ENCODE data around the gene ACE.

Gene ACE

DNA sequence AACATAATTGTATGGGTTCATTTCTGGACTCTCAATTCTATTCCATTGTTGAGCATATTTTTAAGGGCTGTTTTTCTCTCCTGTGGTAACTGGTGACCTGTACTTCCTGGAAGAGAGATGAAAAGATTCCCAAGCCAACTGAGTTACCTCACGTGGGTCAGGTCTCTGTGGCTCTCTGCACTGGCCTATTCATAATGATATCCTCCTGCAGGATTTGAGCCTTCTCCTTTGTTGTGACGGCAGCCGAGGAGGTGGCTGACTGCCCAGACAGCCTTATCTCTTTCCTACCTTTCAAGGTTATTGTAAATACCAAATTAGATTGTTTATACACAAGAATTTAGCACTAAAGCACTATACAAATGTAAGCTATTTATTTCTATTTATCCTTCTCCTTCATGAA, 2.7 kb upstream of the ACE start:
- DNase-seq (ENCODE audit: extremely low spot score): no peak
- POLR2A ChIA-PET: no interaction called here
- CTCF ChIA-PET: interaction anchor here (2.6 kb wide), 1 partner anchor 48 kb away, joined by 9 read pairs; no protein-coding TSS in a partner anchor
- TF ChIP-seq, protein P1, sequence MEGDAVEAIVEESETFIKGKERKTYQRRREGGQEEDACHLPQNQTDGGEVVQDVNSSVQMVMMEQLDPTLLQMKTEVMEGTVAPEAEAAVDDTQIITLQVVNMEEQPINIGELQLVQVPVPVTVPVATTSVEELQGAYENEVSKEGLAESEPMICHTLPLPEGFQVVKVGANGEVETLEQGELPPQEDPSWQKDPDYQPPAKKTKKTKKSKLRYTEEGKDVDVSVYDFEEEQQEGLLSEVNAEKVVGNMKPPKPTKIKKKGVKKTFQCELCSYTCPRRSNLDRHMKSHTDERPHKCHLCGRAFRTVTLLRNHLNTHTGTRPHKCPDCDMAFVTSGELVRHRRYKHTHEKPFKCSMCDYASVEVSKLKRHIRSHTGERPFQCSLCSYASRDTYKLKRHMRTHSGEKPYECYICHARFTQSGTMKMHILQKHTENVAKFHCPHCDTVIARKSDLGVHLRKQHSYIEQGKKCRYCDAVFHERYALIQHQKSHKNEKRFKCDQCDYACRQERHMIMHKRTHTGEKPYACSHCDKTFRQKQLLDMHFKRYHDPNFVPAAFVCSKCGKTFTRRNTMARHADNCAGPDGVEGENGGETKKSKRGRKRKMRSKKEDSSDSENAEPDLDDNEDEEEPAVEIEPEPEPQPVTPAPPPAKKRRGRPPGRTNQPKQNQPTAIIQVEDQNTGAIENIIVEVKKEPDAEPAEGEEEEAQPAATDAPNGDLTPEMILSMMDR (IDR thresholded peaks at IDR 0.05; ENCODE audit: control extremely low read depth, extremely low read depth, low read depth, missing control alignments): no peak

DNA sequence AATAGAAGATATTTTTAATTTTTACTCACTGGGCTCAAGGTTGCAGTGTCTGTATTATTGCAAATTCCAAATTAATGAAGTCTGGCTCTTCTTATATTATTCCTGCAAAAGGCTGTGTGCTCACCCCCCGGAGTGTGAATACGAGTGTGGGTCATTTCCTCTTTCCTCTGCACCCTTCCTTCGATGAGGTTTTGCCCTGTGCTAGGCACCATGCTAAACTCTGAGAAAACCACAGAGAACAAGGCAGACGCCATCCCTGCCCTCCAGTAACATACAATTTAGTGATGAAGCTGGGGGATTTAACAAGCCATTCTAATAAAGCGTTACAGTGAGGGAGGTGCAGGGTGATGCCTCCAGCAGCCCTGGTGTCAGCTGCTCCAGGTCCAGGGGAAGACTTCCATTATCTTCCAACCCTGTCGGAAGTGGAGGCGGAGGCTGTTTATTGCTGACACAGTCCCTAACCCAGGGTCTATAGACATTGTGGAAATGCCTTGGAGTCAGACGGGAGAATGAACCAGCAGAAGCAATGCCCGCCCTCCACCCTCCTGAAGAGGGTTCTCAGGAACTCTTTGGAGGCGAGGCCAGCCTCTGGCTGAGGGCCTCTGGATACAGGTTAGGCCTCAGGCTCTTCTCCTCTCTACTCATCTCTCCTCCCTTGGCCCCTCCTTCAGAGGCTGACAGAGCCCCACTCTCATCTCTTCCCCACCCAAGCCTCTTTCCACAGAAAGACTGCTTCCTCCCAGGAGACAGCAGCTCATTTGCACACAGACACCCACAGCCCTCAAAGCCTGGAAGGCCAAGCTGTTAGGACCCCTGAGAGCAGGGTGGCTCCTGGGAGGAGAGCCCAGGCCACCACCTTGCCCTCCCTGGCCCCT, 2.0 kb upstream of the ACE start:
- ChIA-PET POLR2A (no interaction called here), CTCF (interaction anchor here (0.8 to 2.6 kb wide), 4 partner anchors 10 to 49 kb away, joined by 3 to 9 read pairs (median 3); no protein-coding TSS in a partner anchor)
- TF ChIP-seq, protein P1 (IDR thresholded peaks at IDR 0.05; ENCODE audit: control extremely low read depth, extremely low read depth, low read depth, missing control alignments): no peak
- DNase-seq (ENCODE audit: extremely low spot score): no peak

DNA sequence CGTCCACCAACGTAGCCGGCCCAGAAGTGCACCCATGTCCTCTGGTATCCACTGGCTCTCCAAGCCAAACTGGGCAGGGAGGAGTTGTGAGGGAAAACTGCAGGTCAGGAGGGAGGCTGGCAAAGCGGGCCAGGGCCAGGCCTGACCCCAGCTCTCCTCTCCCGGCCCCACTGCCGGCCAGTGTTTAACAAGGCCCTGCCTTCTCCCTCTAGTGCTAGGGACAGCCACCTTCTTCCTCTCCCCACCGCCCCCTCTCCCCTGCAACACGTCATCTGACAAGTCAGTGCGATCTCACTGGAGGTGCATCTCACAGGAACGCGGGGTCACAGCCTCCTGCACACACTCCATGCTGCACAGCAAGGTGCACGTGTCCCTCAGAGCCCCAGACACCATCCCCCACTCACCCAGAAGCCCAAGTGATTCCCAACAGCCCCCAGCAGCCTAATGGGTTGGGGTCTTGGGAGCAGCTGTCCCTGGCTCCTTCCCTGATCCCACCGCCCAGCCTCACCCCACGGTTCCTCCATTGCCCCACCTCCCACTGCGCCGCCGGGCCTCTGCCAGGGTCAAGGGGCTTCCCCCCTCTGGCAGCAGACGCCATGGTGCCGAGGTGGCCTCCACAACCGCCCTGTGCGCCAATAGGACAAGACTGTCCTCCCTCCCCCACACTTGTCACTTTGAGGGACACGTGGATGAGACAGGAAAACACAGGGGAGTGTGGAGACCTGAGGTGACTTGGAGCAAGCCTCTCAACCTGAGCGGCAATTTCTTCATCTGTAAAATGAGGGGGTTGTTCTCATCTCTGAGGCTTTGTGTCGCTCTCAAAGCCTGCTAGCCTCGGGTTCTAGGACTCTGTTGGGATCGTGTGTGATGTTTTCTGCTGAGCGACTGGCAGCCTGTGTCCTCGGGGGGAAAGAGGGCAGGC, 1.1 kb upstream of the ACE start:
- CTCF ChIA-PET: interaction anchor here (1.0 to 9.3 kb wide), 3 partner anchors 11 to 50 kb away, joined by 3 to 224 read pairs (median 3); no protein-coding TSS in a partner anchor
- no peak for DNase-seq (ENCODE audit: extremely low spot score)
- POLR2A ChIA-PET: no interaction called here
- TF ChIP-seq, protein P1 (IDR thresholded peaks at IDR 0.05; ENCODE audit: control extremely low read depth, extremely low read depth, low read depth, missing control alignments): no peak

DNA sequence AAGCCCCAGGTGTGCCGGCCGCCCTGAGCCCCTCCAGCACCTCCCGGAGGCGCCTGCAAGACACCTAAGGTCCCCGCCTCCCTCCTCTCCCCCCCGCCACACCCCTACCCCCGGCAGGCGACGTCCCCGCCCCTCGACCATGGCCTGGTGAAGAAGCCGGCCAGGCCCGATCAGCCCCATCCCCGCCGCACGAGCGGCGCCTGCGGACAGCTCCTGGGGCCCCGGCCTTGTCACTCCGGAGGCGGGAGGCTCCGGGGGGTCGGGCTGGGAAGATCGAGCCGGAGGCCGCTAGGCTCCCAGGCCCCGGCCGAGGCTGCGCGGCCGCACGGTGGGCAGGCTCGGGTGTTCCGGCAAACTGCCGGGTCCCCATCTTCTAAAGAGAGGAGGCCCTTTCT, 405 bp upstream of the ACE start:
- ChIA-PET CTCF (interaction anchor here (0.6 to 9.3 kb wide), 4 partner anchors 12 to 50 kb away, joined by 3 to 224 read pairs (median 3); no protein-coding TSS in a partner anchor), POLR2A (no interaction called here)
- TF ChIP-seq, protein P1 (IDR thresholded peaks at IDR 0.05; ENCODE audit: control extremely low read depth, extremely low read depth, low read depth, missing control alignments): no peak
- no peak for DNase-seq (ENCODE audit: extremely low spot score)

DNA sequence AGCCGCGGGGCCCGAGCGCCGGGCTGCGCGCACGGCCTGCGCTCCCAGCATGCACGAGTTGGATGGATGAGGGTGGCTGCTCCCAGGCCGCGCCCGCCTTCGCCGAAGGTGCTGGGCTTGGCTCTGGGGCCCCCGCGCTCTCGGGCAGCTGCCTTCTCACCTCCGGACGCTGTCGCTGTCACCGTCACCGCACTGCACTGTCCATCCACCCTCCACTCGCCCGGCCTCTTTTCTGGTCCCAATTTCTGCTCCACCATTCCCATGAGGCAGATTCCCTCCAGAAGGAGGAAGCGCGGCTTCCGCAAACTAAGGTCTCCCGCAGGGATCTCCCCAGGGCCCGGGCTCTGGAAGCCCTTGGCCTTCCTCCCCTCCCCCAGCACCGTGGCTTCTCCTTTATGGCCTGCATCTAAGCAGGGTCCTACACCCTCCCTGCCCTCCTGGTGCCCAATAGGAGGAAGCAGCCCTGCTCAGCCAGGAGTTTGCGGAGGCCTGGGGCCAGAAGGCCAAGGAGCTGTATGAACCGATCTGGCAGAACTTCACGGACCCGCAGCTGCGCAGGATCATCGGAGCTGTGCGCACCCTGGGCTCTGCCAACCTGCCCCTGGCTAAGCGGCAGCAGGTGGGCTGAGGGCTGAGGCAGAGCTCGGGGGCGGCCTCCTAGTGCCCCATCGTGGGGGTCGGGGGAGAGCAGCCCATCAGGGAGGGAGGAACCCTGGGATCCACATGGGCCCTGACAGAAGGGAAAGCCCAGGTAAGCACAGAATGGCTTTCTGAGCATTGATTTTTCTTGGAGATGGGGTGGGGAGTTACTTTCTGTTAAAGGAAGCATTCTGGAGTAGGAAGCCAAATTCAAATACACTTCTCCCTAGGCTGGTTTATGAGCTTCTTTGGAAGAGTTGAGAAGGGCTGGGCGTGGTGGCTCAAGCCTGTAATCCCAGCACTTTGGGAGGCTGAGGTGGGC, 899 bp downstream of the ACE start:
- TF ChIP-seq, protein P1 (IDR thresholded peaks at IDR 0.05; ENCODE audit: control extremely low read depth, extremely low read depth, low read depth, missing control alignments): no peak
- no peak for DNase-seq (ENCODE audit: extremely low spot score)
- ChIA-PET POLR2A (no interaction called here), CTCF (interaction anchor here (0.8 to 9.3 kb wide), 22 partner anchors 8 to 1272 kb away, joined by 3 to 224 read pairs (median 8); partner anchors contain the start of gene CYB561)

Measured in GM10248 (cell line).